ENCODE results near the gene NHSL1. TPM values are rescaled to one million over a fixed set of nuclear protein-coding genes. Genes with fewer than 3 reads are reported as not detected.

Gene NHSL1
- total RNA-seq, 1 donor from 2014 or later: 57.8 TPM

GRCh38 chr6:138541823-138542481 lies 42.7 kb upstream of the NHSL1 start:
- H3K27me3 Mint-ChIP-seq (ENCODE audit: unreplicated experiment): peaks cover 2% of the 10 kb centered on the region
- no peak overlapping the region for H3K27ac Mint-ChIP-seq (ENCODE audit: unreplicated experiment)
- H3K4me3 Mint-ChIP-seq (ENCODE audit: unreplicated experiment): no peak overlapping the region

DNA sequence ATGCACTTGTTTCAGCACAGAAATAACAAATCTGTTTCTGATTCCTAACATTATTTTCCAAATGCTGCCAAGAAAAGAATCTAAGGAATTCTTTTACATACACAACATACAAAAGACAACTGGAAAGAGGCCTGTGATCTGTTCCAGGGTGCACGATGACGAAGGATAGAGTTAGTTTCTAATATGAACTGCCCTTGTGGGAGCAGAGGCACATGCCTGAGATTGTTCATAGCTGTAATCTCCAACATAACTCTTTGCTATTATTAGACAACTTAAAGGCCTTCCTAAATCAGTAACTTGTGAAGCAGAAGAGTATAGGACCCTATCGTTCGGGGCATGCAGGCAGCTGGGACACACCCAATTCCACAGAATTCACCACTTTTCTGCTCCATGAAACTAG lies 41.2 kb upstream of the NHSL1 start:
- Mint-ChIP-seq H3K27ac (ENCODE audit: unreplicated experiment) (no peak overlapping the region), H3K27me3 (ENCODE audit: unreplicated experiment) (peaks cover 2% of the 10 kb centered on the region), H3K4me3 (ENCODE audit: unreplicated experiment) (no peak overlapping the region), H3K9me3 (ENCODE audit: unreplicated experiment) (peaks cover 5% of the 10 kb centered on the region), H3K36me3 (ENCODE audit: unreplicated experiment) (no peaks in the 10 kb centered on the region), H3K4me1 (ENCODE audit: low read depth, unreplicated experiment) (peaks cover 29% of the 10 kb centered on the region)
- DNase-seq: no peak
- TF ChIP-seq, protein P1, sequence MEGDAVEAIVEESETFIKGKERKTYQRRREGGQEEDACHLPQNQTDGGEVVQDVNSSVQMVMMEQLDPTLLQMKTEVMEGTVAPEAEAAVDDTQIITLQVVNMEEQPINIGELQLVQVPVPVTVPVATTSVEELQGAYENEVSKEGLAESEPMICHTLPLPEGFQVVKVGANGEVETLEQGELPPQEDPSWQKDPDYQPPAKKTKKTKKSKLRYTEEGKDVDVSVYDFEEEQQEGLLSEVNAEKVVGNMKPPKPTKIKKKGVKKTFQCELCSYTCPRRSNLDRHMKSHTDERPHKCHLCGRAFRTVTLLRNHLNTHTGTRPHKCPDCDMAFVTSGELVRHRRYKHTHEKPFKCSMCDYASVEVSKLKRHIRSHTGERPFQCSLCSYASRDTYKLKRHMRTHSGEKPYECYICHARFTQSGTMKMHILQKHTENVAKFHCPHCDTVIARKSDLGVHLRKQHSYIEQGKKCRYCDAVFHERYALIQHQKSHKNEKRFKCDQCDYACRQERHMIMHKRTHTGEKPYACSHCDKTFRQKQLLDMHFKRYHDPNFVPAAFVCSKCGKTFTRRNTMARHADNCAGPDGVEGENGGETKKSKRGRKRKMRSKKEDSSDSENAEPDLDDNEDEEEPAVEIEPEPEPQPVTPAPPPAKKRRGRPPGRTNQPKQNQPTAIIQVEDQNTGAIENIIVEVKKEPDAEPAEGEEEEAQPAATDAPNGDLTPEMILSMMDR (IDR thresholded peaks at IDR 0.05; ENCODE audit: partially characterized antibody, unreplicated experiment): no peak

More at GRCh38 chr6:138541823-138542481, 42.7 kb upstream of the NHSL1 start:
- H3K36me3 Mint-ChIP-seq (ENCODE audit: unreplicated experiment): no peaks in the 10 kb centered on the region
- DNase-seq: no peak
- peaks cover 23% of the 10 kb centered on the region for H3K4me1 Mint-ChIP-seq (ENCODE audit: low read depth, unreplicated experiment)
- TF ChIP-seq, protein P1 (IDR thresholded peaks at IDR 0.05; ENCODE audit: partially characterized antibody, unreplicated experiment): no peak
- peaks cover 3% of the 10 kb centered on the region for H3K9me3 Mint-ChIP-seq (ENCODE audit: unreplicated experiment)

DNA sequence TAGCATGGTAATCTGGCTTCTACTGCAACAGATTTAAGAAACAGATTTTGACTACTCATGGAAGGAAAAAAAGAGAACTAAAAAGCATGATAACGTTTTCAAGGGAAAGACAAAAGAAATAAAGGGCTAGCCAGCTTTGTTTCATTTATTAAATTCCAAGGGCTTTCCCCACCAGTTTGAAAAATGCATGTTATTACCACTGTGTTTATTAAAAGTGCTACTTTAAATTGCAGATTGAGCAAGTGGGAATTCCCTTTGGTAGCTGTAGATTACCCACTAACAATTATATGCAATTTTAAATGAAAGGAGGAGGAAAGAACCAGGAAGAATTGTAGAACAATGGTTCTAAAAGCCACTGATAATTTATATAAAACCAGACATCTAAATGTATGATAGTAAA lies 40.6 kb upstream of the NHSL1 start:
- Mint-ChIP-seq H3K36me3 (ENCODE audit: unreplicated experiment) (no peaks in the 10 kb centered on the region), H3K27ac (ENCODE audit: unreplicated experiment) (no peak overlapping the region), H3K27me3 (ENCODE audit: unreplicated experiment) (peaks cover 2% of the 10 kb centered on the region), H3K4me3 (ENCODE audit: unreplicated experiment) (no peak overlapping the region), H3K9me3 (ENCODE audit: unreplicated experiment) (peaks cover 5% of the 10 kb centered on the region), H3K4me1 (ENCODE audit: low read depth, unreplicated experiment) (peaks cover 30% of the 10 kb centered on the region)
- no peak for DNase-seq
- TF ChIP-seq, protein P1 (IDR thresholded peaks at IDR 0.05; ENCODE audit: partially characterized antibody, unreplicated experiment): no peak

DNA sequence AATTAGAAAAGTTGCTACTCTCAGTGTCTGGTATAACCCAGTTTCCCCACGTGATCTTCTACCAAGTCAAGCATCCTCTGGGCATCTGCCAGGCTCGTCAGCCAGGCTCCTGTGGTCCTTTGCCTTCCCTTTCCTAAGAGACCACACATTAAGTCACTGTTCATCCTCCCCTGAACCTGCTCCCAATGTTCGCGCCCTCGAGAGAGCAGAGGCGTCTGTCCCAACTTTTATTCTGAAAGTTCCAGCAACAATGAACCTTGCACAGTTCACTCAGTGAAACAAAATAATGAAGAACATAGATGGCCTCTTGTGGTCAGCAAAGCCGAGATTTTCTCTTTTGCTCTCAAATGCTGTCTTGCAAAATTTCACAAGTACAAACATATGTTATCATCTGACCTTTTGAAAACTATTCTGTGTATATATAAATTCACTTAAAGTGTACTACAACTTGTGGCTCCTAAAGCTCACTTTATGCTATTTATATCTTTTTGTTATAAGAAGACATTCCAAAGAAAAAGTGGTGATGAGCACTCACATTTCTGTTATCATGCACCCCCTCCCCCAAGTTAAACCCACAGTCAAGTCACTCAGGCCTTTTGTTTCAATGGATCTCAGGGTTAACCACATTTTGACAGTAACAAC lies 39.2 kb upstream of the NHSL1 start:
- Mint-ChIP-seq H3K27ac (ENCODE audit: unreplicated experiment) (no peak overlapping the region), H3K4me3 (ENCODE audit: unreplicated experiment) (no peak overlapping the region), H3K4me1 (ENCODE audit: low read depth, unreplicated experiment) (peaks cover 30% of the 10 kb centered on the region), H3K9me3 (ENCODE audit: unreplicated experiment) (peaks cover 5% of the 10 kb centered on the region), H3K27me3 (ENCODE audit: unreplicated experiment) (peaks cover 2% of the 10 kb centered on the region), H3K36me3 (ENCODE audit: unreplicated experiment) (no peaks in the 10 kb centered on the region)
- DNase-seq: no peak
- TF ChIP-seq, protein P1 (IDR thresholded peaks at IDR 0.05; ENCODE audit: partially characterized antibody, unreplicated experiment): no peak

- DNase-seq: no peak
- H3K27me3 Mint-ChIP-seq (ENCODE audit: unreplicated experiment): peaks cover 2% of the 10 kb centered on the region
- TF ChIP-seq, protein P1 (IDR thresholded peaks at IDR 0.05; ENCODE audit: partially characterized antibody, unreplicated experiment): no peak
- no peak overlapping the region for H3K27ac Mint-ChIP-seq (ENCODE audit: unreplicated experiment)
- peaks cover 30% of the 10 kb centered on the region for H3K4me1 Mint-ChIP-seq (ENCODE audit: low read depth, unreplicated experiment)
- H3K36me3 Mint-ChIP-seq (ENCODE audit: unreplicated experiment): no peaks in the 10 kb centered on the region
- peaks cover 5% of the 10 kb centered on the region for H3K9me3 Mint-ChIP-seq (ENCODE audit: unreplicated experiment)
- no peak overlapping the region for H3K4me3 Mint-ChIP-seq (ENCODE audit: unreplicated experiment)
These were observed 37.8 kb upstream of the NHSL1 start for GRCh38 chr6:138537106-138537505.
